ENCODE results near the gene TUBB4A. TPM values are rescaled to one million over a fixed set of nuclear protein-coding genes. Genes with fewer than 3 reads are reported as not detected.

TUBB4A gene
- total RNA-seq, 2 experiments from 2014 or later, result 4.8 to 5.1 TPM

DNA sequence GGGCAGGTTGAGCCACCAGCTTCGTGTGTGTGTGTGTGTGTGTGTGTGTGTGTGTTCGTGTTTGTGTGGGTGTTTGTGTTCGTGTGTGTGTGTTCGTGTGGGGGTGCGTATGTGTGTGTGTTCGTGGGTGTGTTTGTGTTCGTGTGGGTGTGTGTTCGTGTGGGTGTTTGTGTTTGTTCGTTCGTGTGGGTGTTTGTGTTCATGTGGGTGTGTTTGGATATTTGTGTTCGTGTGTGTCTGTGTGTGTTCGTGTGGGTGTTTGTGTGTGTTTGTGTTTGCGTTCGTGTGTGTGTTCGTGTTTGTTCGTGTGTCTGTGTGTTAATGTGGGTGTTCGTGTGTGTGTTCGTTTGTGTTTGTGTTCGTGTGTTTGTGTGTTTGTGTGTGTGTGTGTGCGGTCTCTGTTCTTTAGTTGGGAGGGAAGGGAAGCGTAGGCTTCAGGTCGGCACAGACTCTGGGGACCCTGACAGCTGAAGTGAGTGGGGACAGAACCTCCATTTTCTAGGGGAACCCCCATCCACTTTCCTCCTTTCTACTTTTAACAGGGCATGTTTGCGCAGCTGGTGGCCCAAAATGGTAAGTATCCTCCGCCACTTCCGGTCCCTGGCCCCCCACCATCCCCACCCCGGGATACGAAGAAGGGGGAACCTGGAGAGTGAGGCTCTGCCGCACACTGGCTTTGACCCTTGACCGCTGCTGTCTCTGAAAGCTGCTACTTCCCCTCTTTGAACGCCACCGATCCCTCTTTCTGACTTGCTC lies 30.3 kb upstream of the TUBB4A start:
- H3K27me3 Mint-ChIP-seq, result peaks cover 36% of the 10 kb centered on the region
- H3K9me3 Mint-ChIP-seq (ENCODE audit: low read depth), result no peaks in the 10 kb centered on the region
- no peak for ATAC-seq
- peak; percentile 43 for DNase-seq
- H3K27ac Mint-ChIP-seq, result no peak overlapping the region
- no peaks in the 10 kb centered on the region for H3K36me3 Mint-ChIP-seq (ENCODE audit: low read depth)
- intact Hi-C loops (cut with DNase I, micrococcal nuclease), result loop anchor here in 1 of 2 experiments (5.0 kb wide), 1 partner anchor 330 kb away; no protein-coding TSS in a partner anchor
- CTCF ChIA-PET, result no interaction called here
- peak overlapping the region; percentile 40 for H3K4me3 Mint-ChIP-seq
- H3K4me1 Mint-ChIP-seq, result peaks cover 46% of the 10 kb centered on the region
- POLR2A ChIA-PET, result no interaction called here

DNA sequence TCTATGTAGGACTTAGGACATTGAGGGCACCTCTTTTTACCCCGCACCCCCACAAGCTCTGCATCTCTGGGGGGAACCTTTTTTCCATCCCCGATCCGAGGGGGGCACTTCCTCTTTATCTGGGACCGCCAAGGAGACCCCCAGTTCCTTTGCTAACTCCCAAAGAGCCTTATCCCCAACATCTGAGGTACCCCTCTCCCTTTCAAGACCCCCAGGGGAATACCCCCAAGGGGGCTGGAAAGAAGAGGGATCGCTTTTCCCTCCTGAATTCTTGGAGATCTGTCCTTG lies 29.8 kb upstream of the TUBB4A start:
- ChIA-PET POLR2A (no interaction called here), CTCF (interaction anchor here (0.6 kb wide), 1 partner anchor 625 kb away, joined by 3 read pairs; no protein-coding TSS in a partner anchor)
- intact Hi-C loops (cut with DNase I, micrococcal nuclease), result loop anchor here in 1 of 2 experiments (1.0 to 5.0 kb wide), 2 partner anchors 72 to 330 kb away; no protein-coding TSS in a partner anchor
- Mint-ChIP-seq H3K27ac (no peak overlapping the region), H3K4me3 (peak overlapping the region; percentile 40), H3K36me3 (ENCODE audit: low read depth) (no peaks in the 10 kb centered on the region), H3K27me3 (peaks cover 36% of the 10 kb centered on the region), H3K9me3 (ENCODE audit: low read depth) (no peaks in the 10 kb centered on the region), H3K4me1 (peaks cover 44% of the 10 kb centered on the region)
- no peak for ATAC-seq
- no peak for DNase-seq

- intact Hi-C loops (cut with DNase I, micrococcal nuclease), result loop anchor here in 1 of 2 experiments (1.0 to 5.0 kb wide), 2 partner anchors 71 to 331 kb away; no protein-coding TSS in a partner anchor
- Mint-ChIP-seq H3K27ac (no peak overlapping the region), H3K4me1 (peaks cover 38% of the 10 kb centered on the region), H3K4me3 (peak overlapping the region; percentile 40), H3K27me3 (peaks cover 36% of the 10 kb centered on the region), H3K36me3 (ENCODE audit: low read depth) (no peaks in the 10 kb centered on the region), H3K9me3 (ENCODE audit: low read depth) (no peaks in the 10 kb centered on the region)
- ChIA-PET POLR2A (interaction anchor here (0.7 kb wide), 1 partner anchor 626 kb away, joined by 3 read pairs; the partner anchor contains the start of gene VMAC), CTCF (interaction anchor here (0.6 to 1.0 kb wide), 2 partner anchors 49 to 626 kb away, joined by 3 to 4 read pairs; no protein-coding TSS in a partner anchor)
- ATAC-seq, result peak; percentile 1
- no peak for DNase-seq
Observed at GRCh38 chr19:6531163-6531955, 29.2 kb upstream of the TUBB4A start.

GRCh38 chr19:6530386-6531162 lies 28.5 kb upstream of the TUBB4A start, which contains the start of gene TNFSF9:
Gene TNFSF9, plus strand, starts transcription at chr19:6531026. Its CDS starts 11 bp downstream, at chr19:6531037.
- intact Hi-C loops (cut with DNase I, micrococcal nuclease), result loop anchor here in 1 of 2 experiments (1.0 to 5.0 kb wide), 4 partner anchors 14 to 332 kb away; partner anchors contain the start of gene GPR108
- Mint-ChIP-seq H3K4me3 (peak within 1 kb of the TSS; percentile 77), H3K27me3 (peaks cover 36% of the 10 kb centered on the region), H3K9me3 (ENCODE audit: low read depth) (no peaks in the 10 kb centered on the region), H3K27ac (peak within 1 kb of the TSS; percentile 80), H3K36me3 (ENCODE audit: low read depth) (no peaks in the 10 kb centered on the region), H3K4me1 (peaks cover 30% of the 10 kb centered on the region)
- DNase-seq, result peak; percentile 90
- POLR2A ChIA-PET, result interaction anchor here (0.6 to 0.7 kb wide), 2 partner anchors 626 to 936 kb away, joined by 3 read pairs; partner anchors contain the start of gene VMAC
- ATAC-seq, result peak; percentile 73
- CTCF ChIA-PET, result interaction anchor here (1.0 kb wide), 1 partner anchor 48 kb away, joined by 4 read pairs; no protein-coding TSS in a partner anchor

DNA sequence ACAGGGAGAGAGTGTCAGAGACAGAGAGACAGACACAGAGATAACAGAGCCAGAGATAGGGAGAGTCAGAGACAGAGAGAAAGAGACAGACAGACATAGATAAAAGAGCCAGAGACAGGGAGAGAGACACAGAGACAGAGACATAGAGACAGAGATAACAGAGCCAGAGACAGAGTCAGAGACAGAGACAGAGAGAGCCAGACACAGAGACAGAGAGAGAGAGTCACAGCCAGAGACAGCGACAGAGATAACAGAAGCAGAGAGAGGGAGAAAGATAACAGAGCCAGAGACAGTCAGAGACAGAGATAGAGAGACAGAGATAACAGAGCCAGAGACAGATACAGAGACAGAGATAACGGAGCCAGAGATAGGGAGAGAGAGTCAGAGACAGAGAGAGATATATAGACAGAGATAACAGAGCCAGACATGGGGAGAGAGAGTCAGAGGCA lies 27.9 kb upstream of the TUBB4A start:
- Mint-ChIP-seq H3K27me3 (peaks cover 36% of the 10 kb centered on the region), H3K4me1 (peaks cover 30% of the 10 kb centered on the region), H3K4me3 (peak overlapping the region; percentile 77), H3K9me3 (ENCODE audit: low read depth) (no peaks in the 10 kb centered on the region), H3K27ac (peak overlapping the region; percentile 80), H3K36me3 (ENCODE audit: low read depth) (no peaks in the 10 kb centered on the region)
- ChIA-PET POLR2A (no interaction called here), CTCF (no interaction called here)
- intact Hi-C loops (cut with DNase I, micrococcal nuclease), result loop anchor here in 1 of 2 experiments (1.0 to 5.0 kb wide), 3 partner anchors 14 to 332 kb away; partner anchors contain the start of gene GPR108
- DNase-seq, result no peak
- ATAC-seq, result no peak

- CTCF ChIA-PET, result no interaction called here
Observed at GRCh38 chr19:6529351-6529750, 27.2 kb upstream of the TUBB4A start.

DNA sequence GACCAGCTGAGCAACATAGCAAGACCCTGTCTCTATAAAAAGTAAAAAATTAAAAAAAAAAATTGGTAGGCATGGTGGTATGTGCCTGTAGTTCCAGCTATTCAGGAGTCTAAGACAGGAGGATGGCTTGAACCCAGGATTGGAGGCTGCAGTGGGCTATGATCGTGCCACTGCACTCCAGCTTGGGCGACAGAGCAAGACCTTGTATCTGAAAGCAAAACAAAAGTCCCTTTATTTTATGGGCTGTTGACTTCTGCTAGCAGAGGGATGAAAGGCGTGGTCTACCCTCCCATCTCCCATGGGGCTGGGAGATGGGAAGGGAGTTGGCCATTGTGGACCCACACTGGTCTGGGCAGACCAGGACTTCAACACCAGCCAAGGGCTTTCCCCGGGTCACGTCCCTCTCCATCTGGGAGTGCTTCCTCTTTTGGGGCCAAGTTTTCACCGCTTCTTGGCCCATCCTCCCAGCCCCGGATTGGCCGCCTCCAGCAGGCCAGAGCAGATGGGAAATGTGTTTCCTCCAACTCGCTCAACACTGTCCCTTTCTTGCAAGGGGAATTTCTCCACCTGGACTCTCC lies 26.5 kb upstream of the TUBB4A start:
- no peaks in the 10 kb centered on the region for H3K9me3 Mint-ChIP-seq (ENCODE audit: low read depth)
- CTCF ChIA-PET, result interaction anchor here (0.6 kb wide), 1 partner anchor 310 kb away, joined by 3 read pairs; no protein-coding TSS in a partner anchor
- H3K4me1 Mint-ChIP-seq, result peaks cover 30% of the 10 kb centered on the region
- ATAC-seq (no peak), DNase-seq (no peak)
- intact Hi-C loops (cut with DNase I, micrococcal nuclease), result no loop called here
- POLR2A ChIA-PET, result no interaction called here
- H3K27me3 Mint-ChIP-seq, result peaks cover 29% of the 10 kb centered on the region
- no peak overlapping the region for H3K27ac Mint-ChIP-seq
- H3K4me3 Mint-ChIP-seq, result no peak overlapping the region
- H3K36me3 Mint-ChIP-seq (ENCODE audit: low read depth), result no peaks in the 10 kb centered on the region

More at GRCh38 chr19:6529351-6529750, 27.2 kb upstream of the TUBB4A start:
- H3K4me1 Mint-ChIP-seq, result peaks cover 30% of the 10 kb centered on the region
- H3K27ac Mint-ChIP-seq, result no peak overlapping the region
- H3K9me3 Mint-ChIP-seq (ENCODE audit: low read depth), result no peaks in the 10 kb centered on the region
- POLR2A ChIA-PET, result no interaction called here
- ATAC-seq (no peak), DNase-seq (no peak)
- no peak overlapping the region for H3K4me3 Mint-ChIP-seq
- peaks cover 34% of the 10 kb centered on the region for H3K27me3 Mint-ChIP-seq
- H3K36me3 Mint-ChIP-seq (ENCODE audit: low read depth), result no peaks in the 10 kb centered on the region
- intact Hi-C loops (cut with DNase I, micrococcal nuclease), result no loop called here

DNA sequence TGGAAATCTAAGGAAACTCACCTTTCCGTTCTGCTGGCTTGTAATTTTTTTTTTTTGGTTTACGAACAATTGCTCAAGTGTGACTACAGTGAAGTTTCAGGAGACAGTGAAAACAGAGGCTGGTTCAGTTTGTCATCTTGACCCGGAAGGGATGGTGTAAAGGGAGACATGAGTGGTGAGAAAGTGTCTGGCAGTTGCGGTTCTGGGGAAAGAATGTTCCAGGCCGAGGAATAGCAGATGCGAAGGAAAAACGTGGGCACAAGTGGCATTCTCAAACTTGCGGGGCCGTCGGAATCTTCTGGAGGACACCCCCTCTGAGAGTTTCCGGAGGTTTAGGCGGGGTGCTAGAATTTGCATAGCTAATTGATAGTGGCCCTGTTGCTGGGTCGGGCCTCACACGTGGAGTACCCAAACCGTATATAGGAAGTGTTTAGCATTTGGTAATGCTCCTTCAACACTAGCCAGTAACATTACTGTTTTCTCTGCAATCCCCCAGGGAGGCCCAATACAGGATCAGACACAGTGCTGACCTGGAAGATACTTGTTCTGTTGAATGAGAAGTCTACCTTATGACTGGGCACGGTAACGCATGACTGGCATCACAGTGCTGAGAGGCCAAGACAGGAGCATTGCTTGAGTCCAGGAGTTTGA lies 25.9 kb upstream of the TUBB4A start:
- ChIA-PET POLR2A (no interaction called here), CTCF (interaction anchor here (0.6 kb wide), 1 partner anchor 309 kb away, joined by 3 read pairs; no protein-coding TSS in a partner anchor)
- no peaks in the 10 kb centered on the region for H3K36me3 Mint-ChIP-seq (ENCODE audit: low read depth)
- no peak for ATAC-seq
- no peak overlapping the region for H3K4me3 Mint-ChIP-seq
- intact Hi-C loops (cut with DNase I, micrococcal nuclease), result no loop called here
- peaks cover 28% of the 10 kb centered on the region for H3K27me3 Mint-ChIP-seq
- peaks cover 30% of the 10 kb centered on the region for H3K4me1 Mint-ChIP-seq
- DNase-seq, result no peak
- H3K27ac Mint-ChIP-seq, result no peak overlapping the region
- no peaks in the 10 kb centered on the region for H3K9me3 Mint-ChIP-seq (ENCODE audit: low read depth)

GRCh38 chr19:6524311-6524710 lies 22.2 kb upstream of the TUBB4A start:
- POLR2A ChIA-PET, result interaction anchor here (0.6 kb wide), 1 partner anchor 100 kb away, joined by 7 read pairs; the partner anchor contains the start of gene KHSRP
- H3K4me1 Mint-ChIP-seq, result peaks cover 19% of the 10 kb centered on the region
- CTCF ChIA-PET, result interaction anchor here (0.7 to 0.8 kb wide), 2 partner anchors 72 to 334 kb away, joined by 3 read pairs; no protein-coding TSS in a partner anchor
- DNase-seq (no peak), ATAC-seq (no peak)
- H3K4me3 Mint-ChIP-seq, result no peak overlapping the region
- no peak overlapping the region for H3K27ac Mint-ChIP-seq
- intact Hi-C loops (cut with DNase I, micrococcal nuclease), result no loop called here
- H3K9me3 Mint-ChIP-seq (ENCODE audit: low read depth), result no peaks in the 10 kb centered on the region
- H3K36me3 Mint-ChIP-seq (ENCODE audit: low read depth), result no peaks in the 10 kb centered on the region
- H3K27me3 Mint-ChIP-seq, result peaks cover 1% of the 10 kb centered on the region

DNA sequence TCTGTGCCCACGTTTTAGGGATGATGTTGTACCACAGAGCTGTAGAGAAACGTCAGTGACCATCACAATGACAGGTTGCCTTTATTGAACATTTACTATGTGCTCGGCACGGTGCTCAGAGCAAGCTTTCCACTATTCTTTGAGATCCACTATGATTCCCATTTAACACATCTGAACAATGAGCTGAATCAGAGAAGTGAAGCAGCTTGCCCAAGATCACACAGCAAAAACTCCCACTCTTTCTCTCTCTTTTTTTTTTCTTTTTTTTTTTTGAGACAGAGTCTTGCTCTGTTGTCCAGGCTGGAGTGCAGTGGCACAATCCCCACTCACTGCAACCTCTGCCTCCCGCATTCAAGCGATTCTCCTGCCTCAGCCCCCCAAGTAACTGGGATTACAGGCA lies 20.6 kb upstream of the TUBB4A start:
- H3K4me3 Mint-ChIP-seq, result no peak overlapping the region
- DNase-seq, result no peak
- ChIA-PET POLR2A (no interaction called here), CTCF (interaction anchor here (1.0 to 1.4 kb wide), 2 partner anchors 56 to 341 kb away, joined by 3 to 6 read pairs; no protein-coding TSS in a partner anchor)
- H3K4me1 Mint-ChIP-seq, result peaks cover 30% of the 10 kb centered on the region
- no peak for ATAC-seq
- H3K27me3 Mint-ChIP-seq, result no peaks in the 10 kb centered on the region
- no peak overlapping the region for H3K27ac Mint-ChIP-seq
- no peaks in the 10 kb centered on the region for H3K9me3 Mint-ChIP-seq (ENCODE audit: low read depth)
- intact Hi-C loops (cut with DNase I, micrococcal nuclease), result no loop called here
- no peaks in the 10 kb centered on the region for H3K36me3 Mint-ChIP-seq (ENCODE audit: low read depth)

Measured in activated CD4-positive, alpha-beta T cell treated with anti-CD3 and anti-CD28 coated beads for 36 hours (primary cell).